Smooth muscle cell (in vitro differentiated cells): Measurements from ENCODE around the gene TYROBP. TPM values are rescaled to one million over a fixed set of nuclear protein-coding genes. Genes with fewer than 3 reads are reported as not detected.
A peak's percentile ranks its signal among the peaks of the same experiment; 100 is the strongest.

Experiments used
- DNase-seq: peaks from one replicate; lab custom pipeline; 2025; ENCODE audit not compliant: unreplicated experiment; lab: John Stamatoyannopoulos, UW
- H2AFZ ChIP-seq: fragments of 200-600 bp; sonication (generic); 2 replicates; pipeline ENCODE4 v1.6.0; 2016; ENCODE audit warnings: antibody characterized with exemption, low read depth, mild to moderate bottlenecking
- H3F3A ChIP-seq: fragments of 200-600 bp; sonication (generic); 2 replicates; pipeline ENCODE4 v1.6.0; 2017; ENCODE audit warnings: antibody characterized with exemption, low read depth
- H3K27ac ChIP-seq: fragments of 200-600 bp; sonication (generic); 2 replicates; pipeline ENCODE4 v1.5.1; 2016; ENCODE audit warnings: low read depth, mild to moderate bottlenecking
- H3K27me3 ChIP-seq: fragments of 200-600 bp; sonication (generic); 2 replicates; pipeline ENCODE4 v1.6.1; 2016; ENCODE audit warnings: low read depth, mild to moderate bottlenecking
- H3K36me3 ChIP-seq: fragments of 200-600 bp; sonication (generic); 2 replicates; pipeline ENCODE4 v1.5.1; 2016; ENCODE audit warnings: low read depth
- H3K4me1 ChIP-seq: fragments of 200-600 bp; sonication (generic); 2 replicates; pipeline ENCODE4 v1.5.1; 2016; ENCODE audit warnings: low read depth
- H3K4me2 ChIP-seq: fragments of 200-600 bp; sonication (generic); 2 replicates; pipeline ENCODE4 v1.6.0; 2016; ENCODE audit warnings: mild to moderate bottlenecking
- H3K4me3 ChIP-seq: fragments of 200-600 bp; sonication (generic); 2 replicates; pipeline ENCODE4 v1.5.1; 2016; ENCODE audit warnings: mild to moderate bottlenecking
- H3K79me2 ChIP-seq: fragments of 200-600 bp; sonication (generic); 2 replicates; pipeline ENCODE4 v1.6.0; 2016; ENCODE audit warnings: low read depth, mild to moderate bottlenecking
- H3K9ac ChIP-seq: fragments of 200-600 bp; sonication (generic); 2 replicates; pipeline ENCODE4 v1.6.0; 2016; ENCODE audit warnings: low read depth
- H3K9me3 ChIP-seq: fragments of 200-600 bp; sonication (generic); replicated peaks from 2 replicates; pipeline ENCODE4 v1.5.1; 2016; ENCODE audit warnings: low read depth
- H4K20me1 ChIP-seq: fragments of 200-600 bp; sonication (generic); 2 replicates; pipeline ENCODE4 v1.6.0; 2016; ENCODE audit warnings: low read depth
- WGBS: methylation state at CpG from one replicate; pipeline ENCODE4 v1.1.7; 2016; ENCODE audit warnings: low lambda C conversion rate; 5-methylcytosine and 5-hydroxymethylcytosine counted together
- polyA plus RNA-seq: library from polyadenylated mRNA; unstranded; fragments of >200 nt; fragmentation: Nextera tagmentation; extraction: Ambion mirVana; gene quantifications from 2 replicates; pipeline ENCODE4 v1.2.1, GENCODE V29; 2016
- total RNA-seq: library from RNA; depleted of rRNA; stranded (reverse); fragments of >200 nt; gene quantifications from 2 replicates; pipeline ENCODE4 v1.2.3, GENCODE V29; 2014
- TF ChIP-seq, protein P1 (sequence below): fragments of 200-600 bp; sonication (generic); IDR thresholded peaks from 2 replicates; pipeline ENCODE4 v1.5.1; 2017; ENCODE audit warnings: borderline replicate concordance, mild to moderate bottlenecking, antibody characterized with exemption; ENCODE audit not compliant: insufficient read depth, poor library complexity, severe bottlenecking

The TYROBP gene
- total and polyA plus RNA-seq, 2 experiments from 2014 or later, result not detected

DNA sequence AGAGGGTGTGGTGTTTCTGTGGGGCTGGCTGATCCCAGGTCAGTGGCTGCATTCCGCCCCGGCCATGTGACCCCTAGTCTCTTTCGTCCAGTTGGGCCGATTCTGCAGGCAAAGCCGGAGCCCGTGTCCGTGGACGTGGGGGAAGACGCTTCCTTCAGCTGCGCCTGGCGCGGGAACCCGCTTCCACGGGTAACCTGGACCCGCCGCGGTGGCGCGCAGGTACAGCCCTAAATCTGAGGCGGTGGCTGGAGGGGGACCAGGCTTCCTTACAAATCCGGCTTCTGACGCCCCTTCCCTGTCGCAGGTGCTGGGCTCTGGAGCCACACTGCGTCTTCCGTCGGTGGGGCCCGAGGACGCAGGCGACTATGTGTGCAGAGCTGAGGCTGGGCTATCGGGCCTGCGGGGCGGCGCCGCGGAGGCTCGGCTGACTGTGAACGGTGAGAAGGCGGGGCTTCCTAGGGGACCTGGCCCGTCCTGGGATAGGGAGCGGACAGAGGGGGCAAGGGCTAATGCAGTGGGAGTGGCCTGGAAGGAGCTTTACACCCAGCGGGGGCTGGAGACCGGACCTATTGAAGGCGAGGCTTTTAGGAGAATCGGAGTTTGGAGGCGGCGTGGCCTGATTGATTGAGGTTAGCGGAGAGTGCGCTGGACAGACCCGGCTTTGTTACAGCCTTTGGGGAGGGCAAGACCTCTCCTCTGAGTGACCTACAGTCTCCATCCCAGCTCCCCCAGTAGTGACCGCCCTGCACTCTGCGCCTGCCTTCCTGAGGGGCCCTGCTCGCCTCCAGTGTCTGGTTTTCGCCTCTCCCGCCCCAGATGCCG is 47.1 kb downstream of the TYROBP start:
- Histone ChIP-seq H4K20me1 (no peaks in the 10 kb centered on the region), H3F3A (no peaks in the 10 kb centered on the region), H3K36me3 (no peaks in the 10 kb centered on the region), H3K4me3 (peak overlapping the region; percentile 8), H3K9me3 (no peaks in the 10 kb centered on the region), H3K9ac (no peak overlapping the region), H2AFZ (no peak overlapping the region), H3K79me2 (no peaks in the 10 kb centered on the region), H3K27ac (no peak overlapping the region), H3K4me1 (no peaks in the 10 kb centered on the region), H3K27me3 (peaks cover 64% of the 10 kb centered on the region), H3K4me2 (peak overlapping the region; percentile 70)
- WGBS, result 4% methylated on average over 55 of the region's 55 CpGs
- TF ChIP-seq, protein P1, sequence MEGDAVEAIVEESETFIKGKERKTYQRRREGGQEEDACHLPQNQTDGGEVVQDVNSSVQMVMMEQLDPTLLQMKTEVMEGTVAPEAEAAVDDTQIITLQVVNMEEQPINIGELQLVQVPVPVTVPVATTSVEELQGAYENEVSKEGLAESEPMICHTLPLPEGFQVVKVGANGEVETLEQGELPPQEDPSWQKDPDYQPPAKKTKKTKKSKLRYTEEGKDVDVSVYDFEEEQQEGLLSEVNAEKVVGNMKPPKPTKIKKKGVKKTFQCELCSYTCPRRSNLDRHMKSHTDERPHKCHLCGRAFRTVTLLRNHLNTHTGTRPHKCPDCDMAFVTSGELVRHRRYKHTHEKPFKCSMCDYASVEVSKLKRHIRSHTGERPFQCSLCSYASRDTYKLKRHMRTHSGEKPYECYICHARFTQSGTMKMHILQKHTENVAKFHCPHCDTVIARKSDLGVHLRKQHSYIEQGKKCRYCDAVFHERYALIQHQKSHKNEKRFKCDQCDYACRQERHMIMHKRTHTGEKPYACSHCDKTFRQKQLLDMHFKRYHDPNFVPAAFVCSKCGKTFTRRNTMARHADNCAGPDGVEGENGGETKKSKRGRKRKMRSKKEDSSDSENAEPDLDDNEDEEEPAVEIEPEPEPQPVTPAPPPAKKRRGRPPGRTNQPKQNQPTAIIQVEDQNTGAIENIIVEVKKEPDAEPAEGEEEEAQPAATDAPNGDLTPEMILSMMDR, result no peak
- no peak for DNase-seq

DNA sequence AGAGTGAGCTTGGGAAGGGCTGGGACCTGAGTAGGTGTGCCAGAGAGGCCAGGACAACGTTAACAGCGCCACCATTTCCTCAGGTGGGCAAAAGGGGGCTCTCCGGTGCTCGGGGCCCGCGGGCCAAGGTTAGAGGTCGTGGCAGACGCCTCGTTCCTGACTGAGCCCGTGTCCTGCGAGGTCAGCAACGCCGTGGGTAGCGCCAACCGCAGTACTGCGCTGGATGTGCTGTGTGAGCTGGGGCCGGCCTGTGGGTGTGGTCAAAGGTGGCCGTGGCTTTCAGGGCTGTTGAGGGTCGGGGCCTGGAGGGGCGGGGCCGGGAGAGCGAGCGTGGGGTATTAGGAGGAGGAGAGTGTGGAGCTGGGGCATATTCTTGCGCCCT is 47.7 kb downstream of the TYROBP start:
- Histone ChIP-seq H3K27ac (no peak overlapping the region), H3K4me2 (peak overlapping the region; percentile 70), H3K4me3 (no peak overlapping the region), H3K4me1 (no peaks in the 10 kb centered on the region), H3K79me2 (no peaks in the 10 kb centered on the region), H4K20me1 (no peaks in the 10 kb centered on the region), H3K36me3 (no peaks in the 10 kb centered on the region), H3F3A (no peaks in the 10 kb centered on the region), H2AFZ (no peak overlapping the region), H3K9me3 (no peaks in the 10 kb centered on the region), H3K27me3 (peaks cover 70% of the 10 kb centered on the region), H3K9ac (no peak overlapping the region)
- no peak for DNase-seq
- TF ChIP-seq, protein P1, result no peak
- 14% methylated on average over 16 of the region's 24 CpGs for WGBS

GRCh38 chr19:35859414-35859813 is 48.7 kb downstream of the TYROBP start:
- Histone ChIP-seq H3K79me2 (no peaks in the 10 kb centered on the region), H3K4me2 (no peak overlapping the region), H4K20me1 (no peaks in the 10 kb centered on the region), H2AFZ (no peak overlapping the region), H3K27me3 (peaks cover 80% of the 10 kb centered on the region), H3K36me3 (no peaks in the 10 kb centered on the region), H3K4me3 (no peak overlapping the region), H3K4me1 (no peaks in the 10 kb centered on the region), H3K9me3 (no peaks in the 10 kb centered on the region), H3F3A (no peaks in the 10 kb centered on the region), H3K9ac (no peak overlapping the region), H3K27ac (no peak overlapping the region)
- DNase-seq, result no peak
- 88% methylated on average over 4 of the region's 4 CpGs for WGBS
- TF ChIP-seq, protein P1, result no peak

DNA sequence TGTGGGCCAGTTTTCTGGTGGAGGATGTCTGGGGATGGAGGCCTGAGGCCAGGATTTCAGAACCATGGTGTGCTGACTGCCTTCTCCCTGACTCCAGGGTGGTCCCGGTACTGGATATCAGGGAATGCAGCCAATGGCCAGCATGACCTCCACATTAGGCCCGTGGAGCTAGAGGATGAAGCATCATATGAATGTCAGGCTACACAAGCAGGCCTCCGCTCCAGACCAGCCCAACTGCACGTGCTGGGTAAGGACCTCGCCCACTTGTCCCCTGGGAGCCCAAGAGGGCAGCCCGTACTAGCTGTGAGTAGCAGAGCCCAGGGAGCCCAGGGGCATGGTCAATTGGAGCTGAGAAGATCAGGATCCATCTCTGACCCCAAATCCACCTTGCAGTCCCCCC is 49.8 kb downstream of the TYROBP start:
- H3K9me3 ChIP-seq, result no peaks in the 10 kb centered on the region
- 88% methylated on average over 6 of the region's 6 CpGs for WGBS

More for the DNA sequence above, 49.8 kb downstream of the TYROBP start:
- Histone ChIP-seq H2AFZ (no peak overlapping the region), H3K4me1 (no peaks in the 10 kb centered on the region), H3K4me2 (no peak overlapping the region), H3F3A (no peaks in the 10 kb centered on the region), H3K79me2 (no peaks in the 10 kb centered on the region), H3K9ac (no peak overlapping the region), H3K36me3 (no peaks in the 10 kb centered on the region), H4K20me1 (no peaks in the 10 kb centered on the region), H3K4me3 (no peak overlapping the region), H3K27me3 (peaks cover 90% of the 10 kb centered on the region), H3K27ac (no peak overlapping the region)
- no peak for DNase-seq
- TF ChIP-seq, protein P1, result no peak
